Measurements from ENCODE around the gene CORIN. TPM values are rescaled to one million over a fixed set of nuclear protein-coding genes. Genes with fewer than 3 reads are reported as not detected.

CORIN gene
- total and polyA plus RNA-seq, 2 of the 13 experiments (the other 11 are each of a cell fraction or from before 2014, with no cell fraction given) = 0.84 to 1.2 TPM

- ChIA-PET POLR2A (no interaction called here), CTCF (ENCODE audit: low intra/inter-chr PET ratio, low total read pairs) (interaction anchor here (1.2 to 2.4 kb wide), 3 partner anchors 150 to 248 kb away, joined by 3 to 20 read pairs (median 12); no protein-coding TSS in a partner anchor)
- Histone ChIP-seq H3K9me3 (ENCODE audit: low read length) (no peaks in the 10 kb centered on the region), H3K27ac (ENCODE audit: extremely low read length, insufficient read depth, low read length) (no peak overlapping the region), H3K4me1 (ENCODE audit: insufficient read depth, low read length) (no peaks in the 10 kb centered on the region), H2AFZ (ENCODE audit: low read length) (no peak overlapping the region), H3K79me2 (ENCODE audit: insufficient read depth, low read length) (no peaks in the 10 kb centered on the region), H3K27me3 (ENCODE audit: control insufficient read depth in 1 of 2, insufficient read depth in 2 of 2, low read length in 2 of 2) (no peaks in the 10 kb centered on the region; a peak in 1 of 5 replicates), H3K4me3 (replicated peaks in 1 of 3; ENCODE audit: insufficient read depth in 1 of 3, low read depth in 2 of 3, low read length in 3 of 3) (no peak overlapping the region), H4K20me1 (ENCODE audit: insufficient read depth, low read length) (no peaks in the 10 kb centered on the region), H3K9ac (ENCODE audit: insufficient read depth, low read depth, low read length) (no peak overlapping the region), H3K36me3 (replicated peaks in 1 of 2; ENCODE audit: control insufficient read depth in 1 of 2, insufficient read depth in 2 of 2, low read length in 2 of 2) (no peaks in the 10 kb centered on the region), H3K4me2 (ENCODE audit: low read depth, low read length) (no peak overlapping the region)
- in situ Hi-C loops (cut with HindIII; ENCODE audit: extremely low pct_ligation_motif_present, low pct_unique_long_range_greater_than_20kb) = loop anchor here (5.0 kb wide), 1 partner anchor 246 kb away; no protein-coding TSS in a partner anchor
- BruUV-seq (replicated peaks) = no TSS peak
- ATAC-seq (peak; percentile 94), DNase-seq (ENCODE audit: low spot score) (peak; percentile 35), FAIRE-seq (peak; percentile 66)
- 28% methylated on average over 9 of the region's 9 CpGs for WGBS (ENCODE audit: low lambda C conversion rate)
- intact Hi-C loops (cut with micrococcal nuclease; ENCODE audit: unreplicated experiment) = loop anchor here (1.0 kb wide), 3 partner anchors 41 to 247 kb away; no protein-coding TSS in a partner anchor
- TF ChIP-seq ZBTB7B (CRISPR knock-in tag; IDR thresholded peaks at IDR 0.05) = no peak
- TF ChIP-seq CCAR2 (optimal IDR thresholded peaks at IDR 0.05; ENCODE audit: low read depth, low read length) = no peak
- no peak for TF ChIP-seq ATF5 (CRISPR knock-in tag; IDR thresholded peaks at IDR 0.05; ENCODE audit: low read depth)
- TF ChIP-seq STAG1 (CRISPR knock-in tag; IDR thresholded peaks at IDR 0.05) = peak; percentile 76
- TF ChIP-seq FOXC1 (CRISPR knock-in tag; IDR thresholded peaks at IDR 0.05; ENCODE audit: borderline replicate concordance) = no peak
- TF ChIP-seq YY1 (IDR thresholded peaks at IDR 0.05; ENCODE audit: insufficient read depth, insufficient replicate concordance, low read depth, low read length) = no peak
- TF ChIP-seq RAD51 (IDR thresholded peaks at IDR 0.05; ENCODE audit: borderline replicate concordance) = no peak
- no peak for TF ChIP-seq ZNF460 (CRISPR knock-in tag; IDR thresholded peaks at IDR 0.05; ENCODE audit: borderline replicate concordance)
- TF ChIP-seq ZNF770 (CRISPR knock-in tag; IDR thresholded peaks at IDR 0.05) = no peak
- TF ChIP-seq SALL2 (CRISPR knock-in tag; IDR thresholded peaks at IDR 0.05) = no peak
- TF ChIP-seq POLR2AphosphoS2 (IDR thresholded peaks at IDR 0.05; ENCODE audit: low read depth, low read length) = no peak
- TF ChIP-seq RFXAP (CRISPR knock-in tag; IDR thresholded peaks at IDR 0.05; ENCODE audit: borderline replicate concordance) = no peak
- TF ChIP-seq ZMYM4 (CRISPR knock-in tag; IDR thresholded peaks at IDR 0.05) = 0 out of 2 replicates have a peak, but pooled peaks have one; percentile 19
- no peak for TF ChIP-seq ZBTB10 (CRISPR knock-in tag; IDR thresholded peaks at IDR 0.05; ENCODE audit: borderline replicate concordance)
- TF ChIP-seq IKZF1 (IDR thresholded peaks at IDR 0.05) = no peak
- TF ChIP-seq THAP11 (CRISPR knock-in tag; IDR thresholded peaks at IDR 0.05) = peak; percentile 42; the same call in 1 of the 2 replicates
Measured at GRCh38 chr4:47686294-47686872, 151.5 kb downstream of the CORIN start.

Data from HepG2 (cell line).